PC-3 (cell line): ENCODE measurements around the gene MYL10. TPM values are rescaled to one million over a fixed set of nuclear protein-coding genes. Genes with fewer than 3 reads are reported as not detected.

Source experiments
- ATAC-seq: fragments of 200-7000 bp; cut with Tn5 transposase; 2 replicates; pipeline ENCODE4 v1.9.1; 2020; ENCODE audit warnings: mild to moderate bottlenecking, moderate library complexity
- BruUV-seq: library from RNA; stranded (reverse); fragments of 400-500 nt; replicated peaks from 2 replicates; lab custom pipeline; 2021; lab: Mats Ljungman, UMichigan
- CTCF ChIA-PET: fragments of 300-600 bp; sonication (Branson Sonifier 250); formaldehyde crosslinking; loops from one replicate; lab custom pipeline; 2022; ENCODE audit warnings: antibody characterized with exemption; lab: Charles Lee
- POLR2A ChIA-PET: fragments of 300-600 bp; sonication (Branson Sonifier 250); formaldehyde crosslinking; loops from one replicate; lab custom pipeline; 2022; ENCODE audit warnings: antibody characterized with exemption; ENCODE audit not compliant: unreplicated experiment; lab: Charles Lee
- DNase-seq: peaks from one replicate; pipeline ENCODE4 v3.0.0-alpha.2; 2015
- H2AFZ ChIP-seq: fragments of 300-600 bp; sonication (generic); 2 replicates; pipeline ENCODE4 v1.6.0; 2016; ENCODE audit warnings: antibody characterized with exemption, low read length
- H3F3A ChIP-seq: fragments of 300-600 bp; sonication (generic); one replicate; pipeline ENCODE4 v1.6.0; 2017; ENCODE audit warnings: antibody characterized with exemption, low read length, control low read depth, mild to moderate bottlenecking; ENCODE audit not compliant: unreplicated experiment
- H3K27ac ChIP-seq: fragments of 300-600 bp; sonication (generic); 2 replicates; pipeline ENCODE4 v1.5.1; 2016; ENCODE audit warnings: mild to moderate bottlenecking, low read length
- H3K27me3 ChIP-seq: fragments of 300-600 bp; sonication (generic); 2 replicates; pipeline ENCODE4 v1.6.1; 2016; ENCODE audit warnings: low read length, mixed read lengths
- H3K36me3 ChIP-seq: fragments of 300-600 bp; sonication (generic); 2 replicates; pipeline ENCODE4 v1.6.1; 2016; ENCODE audit warnings: low read depth, mixed run types, low read length, mixed read lengths
- H3K4me1 ChIP-seq: fragments of 300-600 bp; sonication (generic); 2 replicates; pipeline ENCODE4 v1.5.1; 2016; ENCODE audit warnings: low read length; ENCODE audit not compliant: insufficient read depth
- H3K4me2 ChIP-seq: fragments of 300-600 bp; sonication (generic); 2 replicates; pipeline ENCODE4 v1.6.0; 2016; ENCODE audit warnings: low read length
- H3K4me3 ChIP-seq: fragments of 300-600 bp; sonication (generic); 2 replicates; pipeline ENCODE4 v1.5.1; 2016; ENCODE audit warnings: mild to moderate bottlenecking, low read length, mixed read lengths
- H3K79me2 ChIP-seq: fragments of 300-600 bp; sonication (generic); 2 replicates; pipeline ENCODE4 v1.6.1; 2017; ENCODE audit warnings: low read length, mixed read lengths
- H3K9ac ChIP-seq: fragments of 300-600 bp; sonication (generic); 2 replicates; pipeline ENCODE4 v1.6.0; 2016; ENCODE audit warnings: mild to moderate bottlenecking, low read length
- H3K9me2 ChIP-seq: fragments of 300-600 bp; sonication (generic); replicated peaks from 2 replicates; pipeline ENCODE4 v1.6.1; 2016; ENCODE audit warnings: mixed run types, low read length, mixed read lengths
- H3K9me3 ChIP-seq: fragments of 300-600 bp; sonication (generic); 2 replicates; pipeline ENCODE4 v1.6.1; 2016; ENCODE audit warnings: low read length, mixed read lengths
- H4K20me1 ChIP-seq: fragments of 300-600 bp; sonication (generic); 2 replicates; pipeline ENCODE4 v1.6.1; 2016; ENCODE audit warnings: low read length, mixed read lengths
- CTCF ChIP-seq: fragments of 300-600 bp; sonication (generic); conservative IDR thresholded peaks from 2 replicates; pipeline ENCODE4 v1.5.1; 2017; ENCODE audit warnings: antibody characterized with exemption, low read depth, mild to moderate bottlenecking, low read length
- EZH2 ChIP-seq: fragments of 300-600 bp; sonication (generic); IDR thresholded peaks from one replicate; pipeline ENCODE4 v1.6.1; 2017; ENCODE audit warnings: antibody characterized with exemption, mild to moderate bottlenecking, low read length; ENCODE audit not compliant: unreplicated experiment
- EZH2phosphoT487 ChIP-seq: fragments of 300-600 bp; sonication (generic); IDR thresholded peaks from 2 replicates; pipeline ENCODE4 v1.6.1; 2018; ENCODE audit warnings: mild to moderate bottlenecking, antibody characterized with exemption, low read length, borderline replicate concordance
- intact Hi-C: fragments of 100-400 bp; cut with micrococcal nuclease; formaldehyde crosslinking; loops from 2 replicates; pipeline ENCODE4 v1.9.0; 2023
- total RNA-seq: library from RNA; depleted of rRNA; stranded (reverse); fragments of >200 nt; gene quantifications from 2 replicates; pipeline ENCODE4 v1.2.3, GENCODE V29; 2014

The MYL10 gene
- total RNA-seq, 1 experiment from 2014 or later: 0.69 TPM

- Histone ChIP-seq H3K9me2 (no peaks in the 10 kb centered on the region), H3F3A (no peaks in the 10 kb centered on the region), H3K4me1 (peaks cover 9% of the 10 kb centered on the region; the same call in 1 of the 2 replicates), H2AFZ (no peak overlapping the region), H3K27ac (no peak overlapping the region), H3K4me2 (no peak overlapping the region), H3K79me2 (no peaks in the 10 kb centered on the region), H3K9me3 (no peaks in the 10 kb centered on the region), H3K27me3 (no peaks in the 10 kb centered on the region), H3K4me3 (no peak overlapping the region), H3K36me3 (no peaks in the 10 kb centered on the region), H4K20me1 (no peaks in the 10 kb centered on the region), H3K9ac (no peak overlapping the region)
- ChIA-PET CTCF (no interaction called here), POLR2A (no interaction called here)
- TF ChIP-seq EZH2 (no peak), CTCF (no peak), EZH2phosphoT487 (no peak)
- intact Hi-C loops: loop anchor here (5.0 kb wide), 1 partner anchor 668 kb away; no protein-coding TSS in a partner anchor
- BruUV-seq: no TSS peak
- DNase-seq (no peak), ATAC-seq (no peak)
Measured at GRCh38 chr7:101604331-101604933, 24.7 kb downstream of the MYL10 start.

GRCh38 chr7:101602484-101603241 lies 26.4 kb downstream of the MYL10 start:
- TF ChIP-seq EZH2phosphoT487: no peak
- peak; percentile 90 for TF ChIP-seq CTCF
- TF ChIP-seq EZH2: no peak
- Histone ChIP-seq H4K20me1 (no peaks in the 10 kb centered on the region), H3K4me3 (no peak overlapping the region), H3K36me3 (no peaks in the 10 kb centered on the region), H3K79me2 (no peaks in the 10 kb centered on the region), H3K4me2 (peak overlapping the region; percentile 40; the same call in 1 of the 2 replicates), H3F3A (no peaks in the 10 kb centered on the region), H3K27me3 (no peaks in the 10 kb centered on the region), H3K27ac (no peak overlapping the region), H3K9me2 (no peaks in the 10 kb centered on the region), H2AFZ (peak overlapping the region; percentile 41; the same call in 1 of the 2 replicates), H3K4me1 (no peaks in the 10 kb centered on the region), H3K9ac (no peak overlapping the region), H3K9me3 (no peaks in the 10 kb centered on the region)
- ChIA-PET POLR2A (interaction anchor here (0.6 kb wide), 2 partner anchors 27 to 345 kb away, joined by 3 read pairs; no protein-coding TSS in a partner anchor), CTCF (interaction anchor here (0.5 to 1.2 kb wide), 8 partner anchors 17 to 634 kb away, joined by 3 to 12 read pairs (median 4); no protein-coding TSS in a partner anchor)
- ATAC-seq (peak; percentile 99), DNase-seq (peak; percentile 82)
- intact Hi-C loops: loop anchor here (1.0 to 5.0 kb wide), 3 partner anchors 79 to 670 kb away; no protein-coding TSS in a partner anchor
- BruUV-seq: no TSS peak
